H4 (cell line): ENCODE measurements around the gene HAO2. TPM values are rescaled to one million over a fixed set of nuclear protein-coding genes. Genes with fewer than 3 reads are reported as not detected.

ENCODE experiments used
- DNase-seq: peaks from one replicate; pipeline ENCODE4 v3.0.0-alpha.2; 2015; ENCODE audit warnings: low spot score
- total RNA-seq: library from RNA; depleted of rRNA; stranded (reverse); fragments of >200 nt; shearing (Covaris generic); gene quantifications from 2 replicates; pipeline ENCODE4 v1.2.3, GENCODE V29; 2014

HAO2 gene
- total RNA-seq, 1 experiment from 2014 or later = not detected

DNA sequence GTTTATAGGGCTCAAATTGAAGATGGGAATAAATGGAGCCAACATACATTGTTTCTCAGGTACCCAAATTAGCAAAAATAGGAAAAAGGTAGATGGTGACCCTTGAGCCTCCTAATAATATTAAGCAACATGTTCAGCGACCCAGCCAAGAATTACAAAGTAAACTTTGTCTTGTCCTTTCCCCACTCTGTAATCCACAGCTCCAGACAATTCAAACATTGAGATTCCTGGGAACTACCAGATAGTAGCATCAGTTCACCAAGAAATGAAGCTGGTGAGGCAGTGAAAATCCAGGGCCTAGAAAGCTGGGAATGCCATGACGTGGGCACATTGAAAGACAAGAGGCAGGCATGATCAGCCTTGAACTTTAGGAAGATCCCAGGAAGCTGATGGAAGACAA is 11.7 kb downstream of the HAO2 start:
- DNase-seq = no peak

DNA sequence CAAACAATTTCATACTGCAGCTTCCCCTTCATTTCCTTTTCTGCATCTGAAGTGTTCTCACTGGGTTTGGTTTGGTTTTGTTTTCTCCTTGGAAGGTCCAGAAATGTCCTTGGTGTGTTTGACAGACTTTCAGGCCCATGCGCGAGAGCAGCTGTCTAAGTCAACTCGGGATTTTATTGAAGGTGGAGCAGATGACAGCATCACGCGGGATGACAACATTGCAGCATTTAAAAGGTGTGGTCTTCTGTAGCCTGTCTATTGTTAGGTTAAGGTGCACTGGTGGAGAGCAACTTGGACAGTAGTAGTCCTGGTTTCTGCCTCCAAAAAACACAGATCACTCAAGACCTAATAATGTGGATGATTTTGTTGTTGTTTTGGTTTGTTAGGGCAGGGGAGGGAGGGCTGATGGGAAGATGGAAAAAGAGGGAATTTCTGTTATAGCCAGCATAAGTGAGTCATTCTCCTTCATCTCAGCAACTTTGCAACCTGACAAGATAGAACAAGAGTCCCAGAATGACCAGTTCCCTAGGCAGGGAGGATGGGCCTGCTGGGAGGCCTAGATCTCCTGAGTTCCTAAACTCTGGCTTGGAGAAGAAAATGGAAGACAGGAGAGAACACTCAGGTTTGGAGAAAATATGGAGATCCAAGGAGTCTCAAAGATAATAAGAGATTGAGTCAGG is 12.5 kb downstream of the HAO2 start:
- DNase-seq = no peak

DNA sequence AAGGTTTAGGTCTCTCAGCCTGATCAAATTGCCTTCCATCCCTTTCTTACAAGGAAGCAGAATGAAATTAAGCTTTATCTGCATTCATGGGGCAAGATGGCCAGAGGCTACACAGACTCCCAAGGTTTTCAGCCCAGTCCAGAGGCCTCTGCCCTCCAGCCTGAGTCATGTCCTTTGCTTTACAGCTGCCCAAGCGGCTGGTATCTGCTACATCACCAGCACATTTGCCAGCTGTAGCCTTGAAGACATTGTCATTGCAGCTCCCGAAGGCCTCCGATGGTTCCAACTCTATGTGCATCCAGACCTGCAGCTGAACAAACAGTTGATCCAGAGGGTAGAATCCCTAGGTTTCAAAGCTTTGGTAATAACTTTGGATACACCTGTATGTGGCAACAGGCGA is 16.0 kb downstream of the HAO2 start:
- no peak for DNase-seq

DNA sequence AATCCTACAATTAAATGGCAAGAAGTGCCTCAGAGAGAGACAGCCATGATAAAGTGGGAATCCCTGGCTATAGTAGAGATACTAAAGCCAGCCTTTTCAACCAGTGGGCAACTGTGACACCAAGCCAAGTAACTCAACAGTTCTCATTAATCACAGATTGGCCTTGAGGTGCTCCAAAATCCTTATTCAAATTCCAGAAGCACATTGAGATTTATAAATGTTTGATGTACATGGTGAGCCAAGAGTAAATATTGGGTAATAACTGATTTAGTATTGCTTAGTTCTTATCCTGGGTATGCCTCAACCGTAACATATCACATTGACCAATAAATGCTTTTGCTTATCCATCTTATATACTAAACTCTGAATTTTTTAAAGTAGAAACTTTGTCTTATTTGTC is 17.1 kb downstream of the HAO2 start:
- no peak for DNase-seq

DNA sequence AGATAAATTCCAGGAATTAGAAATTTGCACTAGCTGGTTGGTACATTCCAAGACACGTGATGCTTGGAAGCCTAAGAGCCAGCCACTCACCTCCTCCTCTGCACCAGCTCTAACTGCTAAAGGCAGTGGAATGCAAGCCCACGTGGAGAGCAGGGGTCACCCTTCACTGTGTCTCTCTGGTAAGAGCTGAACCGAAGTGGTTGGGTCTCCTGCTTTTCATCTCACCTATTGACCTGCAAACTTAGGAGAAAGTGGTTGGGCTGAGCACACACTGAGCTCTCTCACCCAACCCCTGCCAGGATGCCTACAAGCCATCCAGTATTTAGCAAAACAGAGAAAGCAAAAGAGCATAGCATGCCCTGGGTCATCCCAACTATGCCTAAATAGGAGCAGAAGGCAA is 19.3 kb downstream of the HAO2 start:
- no peak for DNase-seq

DNA sequence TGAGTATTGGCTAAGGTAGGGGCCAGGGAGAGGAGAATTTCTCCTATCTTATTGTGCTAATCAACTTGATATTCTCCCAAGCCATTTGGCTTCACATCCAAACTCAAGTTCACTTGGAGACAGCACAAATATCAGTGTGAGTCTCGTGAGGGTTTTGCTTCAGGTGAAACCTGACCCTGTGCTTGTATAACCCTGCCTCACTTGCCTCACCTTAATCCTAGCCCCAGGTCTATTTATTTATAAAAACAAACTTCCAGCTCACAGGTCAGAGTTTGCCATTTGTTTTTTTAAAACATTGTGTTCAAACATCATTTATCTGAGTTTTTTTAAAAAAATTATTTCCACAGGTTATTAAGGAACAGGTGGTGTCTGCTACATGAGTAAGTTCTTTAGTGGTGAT is 19.9 kb downstream of the HAO2 start:
- no peak for DNase-seq

DNA sequence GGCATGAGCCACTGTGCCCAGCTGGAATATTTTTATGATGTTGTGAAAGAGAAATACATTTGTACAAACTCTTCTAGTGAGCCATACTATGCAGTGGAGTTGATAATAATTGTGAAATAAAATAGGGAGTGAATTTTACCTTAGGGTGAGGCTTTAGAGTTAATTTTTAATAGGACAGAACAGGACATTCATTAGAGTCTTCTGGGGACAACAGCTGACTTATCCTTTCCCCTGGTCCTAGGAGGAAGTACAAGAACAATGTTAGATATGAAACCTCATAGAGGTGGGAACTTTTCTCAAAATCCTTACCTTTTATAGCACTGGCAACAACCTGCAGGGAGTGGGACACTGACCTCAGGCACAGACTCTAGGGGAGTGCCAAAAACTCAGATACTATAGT is 21.9 kb downstream of the HAO2 start:
- no peak for DNase-seq

DNA sequence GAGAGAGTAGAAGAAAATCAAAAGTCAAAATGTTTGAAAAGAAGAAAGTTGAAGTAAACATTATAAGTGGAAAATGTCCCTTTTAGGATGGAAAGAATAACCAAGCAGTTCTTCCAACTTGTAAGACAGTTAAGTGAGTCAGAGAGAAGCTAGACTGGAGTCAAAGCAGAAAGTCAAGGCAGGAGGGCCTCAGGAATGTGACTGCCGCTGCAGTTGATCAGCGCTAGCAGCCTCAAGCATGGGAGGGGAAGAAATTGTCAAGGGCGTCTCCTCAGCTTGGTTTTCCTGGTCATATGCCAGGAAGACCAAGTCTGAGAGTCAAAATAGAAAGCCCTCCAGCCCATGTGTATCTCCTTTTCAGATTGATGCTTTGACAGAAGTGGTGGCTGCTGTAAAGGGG is 23.2 kb downstream of the HAO2 start:
- DNase-seq = no peak

DNA sequence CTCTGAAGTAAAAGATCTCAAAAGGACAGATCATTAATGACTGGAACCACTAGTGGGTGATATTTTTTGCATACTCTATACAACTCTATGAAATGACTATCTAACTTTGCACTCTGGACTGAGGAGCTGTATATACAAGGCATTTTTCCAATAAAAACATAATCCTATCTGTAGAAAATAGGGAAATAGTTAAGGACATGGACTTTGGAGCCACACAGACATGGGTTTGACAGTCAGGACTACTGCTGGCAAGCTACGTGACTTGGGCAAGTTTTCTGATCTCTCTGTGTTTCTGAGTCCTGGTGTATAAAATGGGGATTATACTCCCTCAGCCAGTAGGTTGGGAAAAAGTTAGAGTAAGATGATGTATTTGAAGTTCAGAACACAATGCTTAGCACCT is 25.5 kb downstream of the HAO2 start:
- no peak for DNase-seq

DNA sequence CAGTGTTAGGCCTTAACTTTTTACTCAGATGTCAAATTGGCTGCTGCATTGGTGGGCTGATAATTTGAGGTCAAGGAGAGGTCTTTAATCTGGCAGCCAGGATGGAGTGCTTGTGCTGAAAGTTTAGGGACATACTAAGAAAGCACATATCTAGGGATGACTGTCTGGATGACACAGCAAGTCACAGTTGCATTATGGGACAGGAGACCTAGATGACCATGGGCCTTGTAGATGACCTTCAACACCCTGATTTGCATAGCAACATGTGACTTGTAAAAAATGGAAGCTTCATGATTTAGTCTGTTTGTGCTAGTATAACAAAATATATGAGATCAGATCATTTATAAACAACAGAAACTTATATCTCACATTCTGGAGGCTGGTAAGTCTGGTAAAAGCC is 28.4 kb downstream of the HAO2 start:
- DNase-seq = no peak

DNA sequence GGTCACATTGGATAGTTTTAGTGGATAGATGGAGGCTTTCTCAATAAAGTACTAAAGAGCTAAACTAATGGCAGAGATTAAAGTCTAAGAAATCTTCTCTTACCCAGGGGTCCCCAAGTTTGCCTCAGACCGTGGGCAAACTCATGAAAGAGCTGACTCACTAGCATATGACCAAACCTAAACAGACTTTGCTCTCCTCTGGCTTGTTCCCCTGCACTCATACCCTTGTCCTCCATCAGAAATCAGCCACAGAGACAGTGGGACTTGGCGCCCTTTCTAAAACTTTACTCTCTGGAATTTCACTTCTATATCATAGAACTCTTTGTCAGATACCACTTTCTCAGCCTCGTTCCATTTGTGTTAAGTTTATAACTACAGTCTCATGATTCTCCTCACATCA is 29.4 kb downstream of the HAO2 start:
- DNase-seq = no peak

DNA sequence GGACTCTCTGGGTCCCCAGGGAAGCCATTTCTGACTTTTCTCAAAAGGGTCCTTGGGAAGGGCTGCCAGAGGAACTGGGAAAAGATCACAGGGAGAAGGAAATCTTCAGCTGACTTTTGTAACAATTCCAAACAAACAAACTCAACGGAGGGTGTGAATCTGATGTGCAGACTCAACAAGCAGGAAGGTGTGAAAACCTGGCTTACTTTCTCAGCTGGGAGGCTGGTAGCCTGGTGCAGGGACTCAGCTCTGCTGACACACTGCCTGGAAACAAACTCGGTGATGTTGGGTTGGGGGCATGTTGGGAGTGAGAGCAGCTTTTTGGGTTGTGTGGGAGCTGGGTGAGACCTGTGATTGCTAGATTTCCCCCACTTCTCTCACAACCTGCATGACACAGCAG is 36.2 kb downstream of the HAO2 start:
- DNase-seq = no peak

DNA sequence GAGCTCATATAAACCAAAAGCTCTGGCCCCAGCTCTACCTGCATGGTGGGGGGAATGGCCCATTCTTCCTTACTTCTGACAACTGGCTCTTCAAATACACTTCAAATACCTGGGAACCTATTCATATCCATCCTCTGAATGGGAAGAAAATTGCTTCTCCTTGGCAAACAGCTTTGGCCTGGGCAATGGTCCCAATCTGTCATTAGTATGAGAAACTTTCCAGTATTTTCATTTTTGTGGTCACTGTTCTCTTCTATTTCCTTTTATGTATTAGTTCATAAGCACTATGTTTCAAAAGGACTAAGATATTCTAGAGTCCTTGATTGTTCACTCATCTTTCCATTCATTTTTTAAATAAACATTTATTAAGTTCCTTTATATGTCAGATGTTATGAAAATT is 41.1 kb downstream of the HAO2 start:
- DNase-seq = no peak

DNA sequence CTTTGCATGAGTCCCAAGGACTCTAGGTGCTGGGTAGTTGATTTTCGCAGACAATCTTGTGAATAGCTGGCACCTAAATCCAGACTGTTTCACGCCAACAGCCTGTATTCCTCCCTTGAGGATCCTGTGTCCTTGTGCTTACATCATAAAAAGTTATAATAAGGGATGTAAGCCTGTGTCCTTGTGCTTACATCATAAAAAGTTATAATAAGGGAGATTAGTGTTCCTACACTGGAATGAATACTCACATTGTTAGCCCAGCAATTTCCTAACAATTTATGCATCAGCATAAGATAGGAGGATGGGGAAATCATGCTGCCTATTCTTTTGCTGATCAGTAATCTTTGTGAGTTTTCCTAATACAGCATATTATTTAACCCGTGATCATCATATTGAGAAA is 42.4 kb downstream of the HAO2 start:
- DNase-seq = no peak

DNA sequence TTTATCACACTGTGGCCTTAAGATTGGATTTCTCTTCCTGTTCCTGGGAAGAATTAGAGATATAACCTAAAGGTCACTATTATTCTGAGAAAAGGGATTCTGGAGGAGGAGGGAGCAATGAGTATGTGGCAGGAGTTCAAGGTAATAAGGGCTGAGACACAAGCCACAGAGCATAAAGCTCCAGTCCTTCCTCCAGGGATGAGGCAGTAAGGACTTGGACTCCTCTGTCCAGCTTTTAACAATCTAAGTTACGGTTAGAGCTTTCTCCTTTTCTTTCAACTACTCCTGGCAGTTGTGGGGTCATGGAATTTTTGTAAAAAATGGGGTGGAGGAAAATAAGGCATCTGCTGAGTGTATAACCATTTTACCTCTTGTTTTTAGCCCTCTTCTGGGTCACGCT is 46.4 kb downstream of the HAO2 start, which contains the start of gene HSD3B2:
TSS of gene HSD3B2 (plus strand) at position 201 of the 400 bp plus-strand sequence. CDS start 270 bp downstream, outside the sequence.
- DNase-seq = no peak

DNA sequence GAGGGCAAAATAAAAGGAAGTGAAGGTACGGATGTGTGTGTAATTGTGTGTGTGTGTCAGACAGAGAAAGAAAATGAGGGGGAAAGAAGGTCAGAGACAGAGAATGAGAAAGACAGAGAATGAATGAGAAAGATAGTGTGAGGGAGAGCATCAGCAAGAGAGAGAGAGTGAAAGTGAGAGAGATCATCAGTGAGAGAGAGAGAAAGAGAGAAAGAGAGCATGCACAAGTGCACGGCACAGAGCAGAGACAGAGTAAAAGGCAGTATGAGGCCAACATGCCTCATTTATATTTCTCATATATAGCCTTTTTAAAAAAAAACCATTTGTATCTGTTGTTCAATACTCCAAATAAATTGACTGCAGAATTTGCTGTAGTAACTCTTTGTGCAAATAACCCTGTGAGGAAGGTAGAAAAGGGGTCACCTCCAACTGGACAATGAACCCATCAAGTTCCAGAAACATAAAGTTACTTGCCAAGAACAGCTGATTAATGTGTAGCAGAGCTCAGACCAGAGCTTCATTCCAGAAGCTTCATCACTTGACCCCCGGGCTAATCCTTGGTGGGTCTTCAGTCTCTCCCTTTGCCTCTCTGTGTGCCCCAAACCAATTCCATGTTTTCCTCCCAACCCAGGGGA is 47.5 kb downstream of the HAO2 start:
- no peak for DNase-seq

DNA sequence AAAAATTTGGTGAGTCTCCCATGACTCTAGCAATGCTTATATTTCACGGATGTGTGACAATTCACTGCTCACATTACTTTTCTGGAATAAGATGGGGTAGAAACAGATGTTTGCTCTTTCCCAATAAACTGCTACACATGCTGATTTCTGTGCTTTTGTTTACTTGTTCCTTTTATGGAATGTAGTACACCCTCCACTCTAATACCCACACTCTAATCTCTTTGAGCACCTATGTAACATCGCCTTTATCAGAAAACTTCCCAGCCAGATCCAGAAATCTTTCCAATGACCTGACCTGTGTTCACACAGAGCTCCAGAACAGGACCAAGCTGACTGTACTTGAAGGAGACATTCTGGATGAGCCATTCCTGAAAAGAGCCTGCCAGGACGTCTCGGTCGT is 50.5 kb downstream of the HAO2 start:
- DNase-seq = no peak

DNA sequence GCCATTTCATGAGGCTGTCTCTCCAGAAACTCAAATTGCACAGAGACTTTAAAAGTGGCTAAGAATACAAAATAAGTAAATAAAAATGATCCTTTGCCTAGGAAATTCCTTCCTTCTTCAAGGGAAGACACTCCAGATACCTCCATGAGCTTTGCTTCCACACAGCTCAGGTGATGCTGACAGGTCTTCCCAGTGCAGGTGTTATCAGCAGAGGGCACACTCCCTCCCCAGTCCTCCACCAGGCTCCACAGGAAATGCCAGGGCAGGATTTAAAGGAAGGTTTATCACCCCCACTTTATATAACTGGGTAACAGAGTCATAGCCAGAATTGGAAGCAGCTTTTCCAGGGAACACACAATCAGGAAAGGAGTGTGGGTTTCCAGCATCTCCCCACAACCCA is 52.1 kb downstream of the HAO2 start:
- no peak for DNase-seq

DNA sequence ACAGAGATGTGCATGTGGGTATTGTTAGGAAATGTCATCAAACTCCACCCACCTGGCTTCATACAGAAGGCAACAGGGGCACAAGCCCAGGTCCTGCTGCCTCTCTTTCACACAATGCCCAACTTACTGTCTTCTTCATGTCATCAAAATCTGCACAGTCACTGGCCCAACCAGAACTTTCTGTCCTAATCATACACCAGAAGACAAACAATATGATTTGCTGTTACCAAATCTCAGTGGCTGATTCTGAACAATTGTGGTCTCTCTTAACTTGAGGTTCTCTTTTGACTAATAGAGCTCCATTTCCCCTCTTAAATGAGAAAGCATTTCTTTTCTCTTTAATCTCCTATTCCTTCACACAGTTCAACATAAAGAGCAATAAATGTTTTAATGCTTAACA is 54.0 kb downstream of the HAO2 start:
- DNase-seq = no peak

DNA sequence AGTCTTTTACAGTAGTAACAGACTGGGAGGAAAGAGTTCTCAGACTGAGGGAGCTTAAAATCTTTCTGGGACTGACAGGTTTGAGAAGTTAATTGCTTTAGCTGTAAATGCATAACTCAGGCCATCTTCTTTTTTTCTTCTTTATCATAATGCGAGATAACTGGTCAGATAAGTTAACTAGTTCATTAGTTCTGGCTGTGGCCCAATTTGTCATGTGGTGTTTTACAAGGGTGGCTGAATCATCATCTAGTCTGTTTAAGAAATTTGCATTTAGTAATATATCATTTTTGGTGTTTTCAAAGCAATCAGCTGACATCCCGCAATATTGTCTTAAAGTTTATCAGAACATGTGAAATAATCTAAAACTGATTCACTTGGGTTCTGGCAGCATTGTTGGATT is 60.4 kb downstream of the HAO2 start:
- DNase-seq = no peak

DNA sequence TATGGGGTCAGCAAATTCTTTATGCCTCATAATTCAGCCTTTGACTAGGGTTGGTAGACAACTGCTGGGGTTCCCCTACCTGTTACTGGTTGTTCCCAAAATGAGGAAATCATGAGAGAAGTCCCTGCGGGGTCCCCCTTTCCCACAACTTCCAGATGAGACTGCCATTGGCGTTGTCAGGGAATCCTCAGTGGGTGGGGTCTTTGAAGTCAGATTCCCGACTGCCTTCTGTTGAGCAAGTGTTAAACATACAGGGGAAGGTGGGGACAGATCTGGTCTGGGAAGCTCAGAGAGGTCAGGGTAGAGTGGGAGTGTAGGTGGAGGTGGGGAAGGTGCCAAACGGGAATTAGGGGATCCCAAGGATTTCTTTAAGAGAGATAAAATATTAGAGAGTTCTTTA is 61.1 kb downstream of the HAO2 start:
- no peak for DNase-seq

DNA sequence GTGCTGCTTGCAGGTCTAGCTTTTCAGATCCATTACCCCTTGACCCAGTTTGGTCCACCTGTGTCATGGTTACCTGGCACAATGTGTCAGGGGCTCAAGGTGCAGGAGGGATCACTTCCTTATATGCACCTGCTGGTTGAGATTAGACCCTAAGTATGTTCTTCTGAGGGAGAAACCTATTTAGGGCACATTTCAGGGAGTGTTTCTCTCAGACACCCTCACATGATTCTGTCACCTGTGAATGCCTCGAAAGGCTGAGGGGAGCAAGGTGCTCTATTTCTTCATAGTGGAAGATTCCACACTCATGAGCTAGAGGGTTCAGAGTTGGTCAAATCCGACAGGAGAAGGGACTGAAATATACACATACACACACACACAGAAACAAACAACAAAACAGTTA is 61.9 kb downstream of the HAO2 start:
- DNase-seq = no peak

DNA sequence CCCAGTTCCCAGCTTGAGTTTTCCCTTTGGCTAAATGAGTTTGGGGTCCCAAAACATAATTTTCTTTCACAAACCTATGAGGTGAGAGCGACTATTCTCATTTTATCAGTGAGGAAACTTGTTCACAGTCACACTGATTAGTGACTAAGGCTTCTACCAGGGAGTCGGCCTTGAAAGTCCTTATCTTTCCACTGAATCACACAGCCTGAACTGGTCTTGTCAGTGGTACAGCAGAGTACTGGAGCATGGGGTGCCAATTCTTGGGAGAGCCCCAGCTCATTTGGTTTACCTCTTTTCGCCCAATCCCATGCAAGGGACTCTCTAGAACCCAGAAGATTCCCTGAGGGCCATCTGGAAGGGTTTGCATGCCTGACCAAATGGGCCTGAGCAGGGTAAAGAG is 63.3 kb downstream of the HAO2 start:
- DNase-seq = no peak

DNA sequence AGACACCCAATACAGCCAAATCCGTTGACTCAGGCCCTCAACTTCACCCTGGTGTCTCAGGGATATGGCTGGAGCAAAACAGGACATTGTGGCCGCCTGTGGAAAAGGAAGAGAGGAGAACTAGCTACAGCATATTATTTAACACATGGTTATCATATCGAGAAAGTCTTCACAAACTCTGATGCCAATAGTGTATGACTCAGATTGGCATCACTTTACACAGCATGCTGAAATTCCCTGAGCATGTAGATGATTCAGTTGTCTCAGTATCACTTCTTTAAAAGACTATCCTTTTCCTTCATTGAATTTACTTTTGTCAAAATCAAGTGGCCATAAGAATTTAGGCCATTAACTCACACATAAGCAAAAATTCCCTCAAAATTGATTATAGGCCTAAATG is 66.5 kb downstream of the HAO2 start:
- DNase-seq = no peak
